Activated CD4-positive, alpha-beta memory T cell treated with anti-CD3 and anti-CD28 coated beads, Interleukin-2, amount 10 ng/mL, durations not matched to agents 7 days and 5 days (primary cell): Measurements from ENCODE around the gene IL19. TPM values are rescaled to one million over a fixed set of nuclear protein-coding genes. Genes with fewer than 3 reads are reported as not detected.

Experiments
- CTCF ChIA-PET: fragments of 350-600 bp; sonication (Branson Sonifier 250); formaldehyde crosslinking; loops from one replicate; lab custom pipeline; 2021; ENCODE audit warnings: antibody characterized with exemption, inconsistent platforms; lab: Charles Lee
- POLR2A ChIA-PET: fragments of 350-600 bp; sonication (Branson Sonifier 250); formaldehyde crosslinking; loops from one replicate; lab custom pipeline; 2021; ENCODE audit warnings: antibody characterized with exemption; lab: Charles Lee
- DNase-seq: peaks from one replicate; pipeline ENCODE4 v3.0.0-alpha.2; 2020
- H3K27ac Mint-ChIP-seq: one replicate; pipeline ENCODE4 v1.8.0; 2021; ENCODE audit warnings: mild to moderate bottlenecking, mixed read lengths
- H3K27me3 Mint-ChIP-seq: one replicate; pipeline ENCODE4 v1.8.0; 2021; ENCODE audit warnings: mixed read lengths
- H3K36me3 Mint-ChIP-seq: one replicate; pipeline ENCODE4 v1.8.0; 2021; ENCODE audit warnings: low read depth, mixed read lengths
- H3K4me1 Mint-ChIP-seq: one replicate; pipeline ENCODE4 v1.8.0; 2021; ENCODE audit warnings: mixed read lengths
- H3K4me3 Mint-ChIP-seq: one replicate; pipeline ENCODE4 v1.8.0; 2021; ENCODE audit warnings: mild to moderate bottlenecking, mixed read lengths
- H3K9me3 Mint-ChIP-seq: one replicate; pipeline ENCODE4 v1.8.0; 2021; ENCODE audit warnings: mixed read lengths
- total RNA-seq, 2 experiments: library from RNA; stranded (reverse); gene quantifications; one replicate each; pipeline ENCODE4 v1.2.3, GENCODE V29; 2021

Gene IL19
- total RNA-seq, 2 experiments from 2014 or later = not detected

DNA sequence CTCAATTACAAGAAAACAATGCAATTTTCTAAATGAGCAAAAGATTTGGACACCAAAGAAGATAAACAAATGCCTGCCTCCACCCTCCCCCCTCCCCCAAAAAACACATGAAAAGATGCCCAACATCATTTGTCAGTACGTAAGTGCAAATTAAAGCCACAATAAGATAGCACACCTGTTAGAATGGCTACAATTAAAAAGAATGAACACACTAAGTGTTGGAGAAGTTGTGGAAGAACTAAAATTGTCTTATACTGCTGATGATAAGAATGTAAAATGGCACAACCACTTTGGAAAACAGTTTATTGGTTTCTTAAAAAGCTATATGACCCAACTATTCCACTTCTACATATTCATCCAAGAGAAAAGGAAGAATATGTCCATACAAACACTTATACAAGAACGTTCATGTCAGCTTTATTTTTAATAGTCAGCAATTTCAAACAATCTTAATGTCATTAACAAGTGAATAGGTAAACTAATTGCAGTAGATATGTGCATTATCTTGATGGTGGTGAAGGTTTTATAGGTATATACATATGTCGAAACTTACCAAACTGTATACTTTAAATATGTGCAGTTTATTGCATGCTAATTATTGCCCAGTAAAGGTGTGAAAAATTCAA is 105.3 kb downstream of the IL19 start:
- DNase-seq = no peak
- H3K27ac Mint-ChIP-seq = no peak overlapping the region
- peaks cover 23% of the 10 kb centered on the region for H3K36me3 Mint-ChIP-seq
- H3K9me3 Mint-ChIP-seq = peaks cover 33% of the 10 kb centered on the region
- ChIA-PET CTCF (interaction anchor here (1.6 kb wide), 1 partner anchor 11 kb away, joined by 6 read pairs; the partner anchor contains the start of gene IL20), POLR2A (no interaction called here)
- H3K4me3 Mint-ChIP-seq = no peak overlapping the region
- H3K27me3 Mint-ChIP-seq = peaks cover 6% of the 10 kb centered on the region
- no peaks in the 10 kb centered on the region for H3K4me1 Mint-ChIP-seq

DNA sequence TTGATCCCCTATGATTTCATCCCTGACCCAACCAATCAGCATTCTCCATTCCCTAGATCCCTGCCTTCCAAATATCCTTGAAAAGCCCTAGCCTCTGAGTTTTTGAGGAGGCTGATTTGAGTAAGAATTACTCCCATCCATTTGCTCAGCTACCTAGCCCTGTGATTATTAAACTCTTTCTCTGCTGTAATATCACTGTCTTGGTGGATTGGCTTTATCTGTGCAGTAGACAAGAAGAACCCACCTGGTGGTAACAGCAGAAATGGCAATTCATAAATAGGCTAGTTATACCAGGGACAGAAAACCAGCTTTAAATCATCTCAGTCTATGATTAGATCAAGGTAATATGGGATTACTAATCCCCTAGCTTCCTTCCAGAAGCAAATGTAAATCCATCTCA is 107.9 kb downstream of the IL19 start:
- Mint-ChIP-seq H3K36me3 (peaks cover 23% of the 10 kb centered on the region), H3K27ac (no peak overlapping the region), H3K27me3 (peaks cover 6% of the 10 kb centered on the region), H3K4me3 (no peak overlapping the region), H3K9me3 (peaks cover 24% of the 10 kb centered on the region), H3K4me1 (no peaks in the 10 kb centered on the region)
- DNase-seq = no peak
- ChIA-PET POLR2A (no interaction called here), CTCF (interaction anchor here (0.9 to 2.7 kb wide), 4 partner anchors 14 to 144 kb away, joined by 3 to 10 read pairs (median 4); partner anchors contain the start of gene IL20)

DNA sequence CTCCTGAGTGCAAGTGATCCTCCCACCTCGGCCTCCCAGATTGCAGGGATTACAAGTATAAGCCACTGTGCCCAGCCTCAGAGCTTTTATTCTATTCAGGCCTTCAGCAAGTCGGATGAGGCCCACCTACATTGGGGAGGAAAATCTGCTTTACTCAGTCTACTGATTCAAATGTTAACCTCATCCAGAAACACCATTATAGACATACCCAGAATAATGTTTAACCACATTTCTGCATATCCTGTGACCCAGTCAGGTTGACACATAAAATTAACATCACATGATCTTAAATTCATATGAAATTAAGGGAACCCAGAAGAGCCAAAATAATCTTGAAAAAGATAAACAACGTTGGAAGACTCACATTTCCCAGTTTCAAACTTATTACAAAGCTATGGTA is 109.7 kb downstream of the IL19 start:
- peaks cover 21% of the 10 kb centered on the region for H3K9me3 Mint-ChIP-seq
- no peak overlapping the region for H3K4me3 Mint-ChIP-seq
- no peaks in the 10 kb centered on the region for H3K4me1 Mint-ChIP-seq
- H3K36me3 Mint-ChIP-seq = peaks cover 19% of the 10 kb centered on the region
- ChIA-PET CTCF (interaction anchor here (1.4 to 2.7 kb wide), 2 partner anchors 19 to 33 kb away, joined by 3 to 10 read pairs; no protein-coding TSS in a partner anchor), POLR2A (no interaction called here)
- no peak overlapping the region for H3K27ac Mint-ChIP-seq
- DNase-seq = no peak
- H3K27me3 Mint-ChIP-seq = peaks cover 9% of the 10 kb centered on the region

DNA sequence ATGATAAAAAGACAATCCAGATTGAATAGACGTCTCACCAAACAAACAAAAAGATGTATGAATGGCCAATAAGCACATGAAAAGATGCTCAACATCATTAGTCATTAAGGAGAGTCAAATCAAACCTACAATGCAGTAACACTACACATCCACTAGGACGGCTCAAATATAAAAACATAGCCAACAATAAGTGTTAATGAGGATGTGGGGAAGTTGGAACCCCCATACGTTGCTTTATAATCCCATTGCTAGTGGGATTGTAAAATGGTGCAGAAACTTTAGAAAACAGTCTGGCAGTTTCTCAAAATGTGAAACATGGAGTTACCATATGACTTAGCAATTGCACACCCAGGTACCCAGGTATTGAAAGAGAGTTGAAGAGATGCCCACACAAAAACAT is 112.0 kb downstream of the IL19 start:
- no peak overlapping the region for H3K27ac Mint-ChIP-seq
- ChIA-PET POLR2A (no interaction called here), CTCF (interaction anchor here (2.5 to 2.6 kb wide), 2 partner anchors 27 to 29 kb away, joined by 6 to 8 read pairs; no protein-coding TSS in a partner anchor)

DNA sequence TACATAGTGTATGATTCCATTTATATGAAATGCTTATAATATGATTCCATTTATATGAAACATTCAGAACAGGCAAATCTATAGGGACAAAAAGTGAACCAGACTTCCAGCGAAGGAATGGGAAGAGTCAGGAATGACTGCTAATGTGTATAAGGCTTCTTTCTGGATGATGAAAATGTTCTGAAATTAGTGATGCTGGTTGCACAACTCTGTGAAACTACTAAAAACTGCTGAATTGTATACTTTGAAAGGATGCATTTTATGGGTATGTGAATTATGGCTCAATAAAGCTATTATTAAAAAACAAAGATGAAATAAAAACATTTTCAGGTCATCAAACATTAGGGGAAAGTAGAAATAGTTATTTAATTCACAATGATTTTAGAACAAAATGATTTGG is 112.6 kb downstream of the IL19 start:
- ChIA-PET CTCF (interaction anchor here (0.8 to 2.6 kb wide), 6 partner anchors 10 to 145 kb away, joined by 3 to 8 read pairs (median 4); no protein-coding TSS in a partner anchor), POLR2A (no interaction called here)
- Mint-ChIP-seq H3K27ac (no peak overlapping the region), H3K36me3 (peaks cover 6% of the 10 kb centered on the region), H3K9me3 (peaks cover 11% of the 10 kb centered on the region), H3K4me1 (peaks cover 2% of the 10 kb centered on the region), H3K4me3 (no peak overlapping the region), H3K27me3 (peaks cover 14% of the 10 kb centered on the region)
- no peak for DNase-seq

More for the DNA sequence above, 112.0 kb downstream of the IL19 start:
- H3K36me3 Mint-ChIP-seq = peaks cover 9% of the 10 kb centered on the region
- peaks cover 16% of the 10 kb centered on the region for H3K9me3 Mint-ChIP-seq
- no peak for DNase-seq
- H3K4me3 Mint-ChIP-seq = no peak overlapping the region
- no peaks in the 10 kb centered on the region for H3K4me1 Mint-ChIP-seq
- H3K27me3 Mint-ChIP-seq = peaks cover 15% of the 10 kb centered on the region

DNA sequence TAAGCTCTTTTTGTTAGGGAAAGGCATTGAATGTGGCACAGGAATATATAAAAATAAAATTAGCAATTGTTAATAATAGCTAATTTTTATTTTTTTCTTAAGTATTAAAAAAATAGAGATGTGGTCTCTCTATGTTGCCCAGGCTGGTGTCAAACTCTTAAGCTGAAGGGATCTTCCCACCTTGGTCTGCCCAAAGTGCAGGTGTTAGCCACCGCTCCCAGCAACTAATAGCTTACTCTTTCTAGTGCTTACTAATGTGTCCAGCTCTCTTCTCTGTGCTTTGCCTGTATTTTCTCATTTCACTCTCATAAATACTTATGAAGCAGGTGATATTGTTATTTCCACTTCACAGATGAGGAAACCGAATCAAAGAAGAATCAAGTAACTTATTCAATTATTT is 113.3 kb downstream of the IL19 start:
- ChIA-PET CTCF (interaction anchor here (0.8 to 2.6 kb wide), 8 partner anchors 9 to 146 kb away, joined by 3 to 8 read pairs (median 4); partner anchors contain the start of gene IL20), POLR2A (no interaction called here)
- Mint-ChIP-seq H3K27ac (no peak overlapping the region), H3K27me3 (peaks cover 16% of the 10 kb centered on the region), H3K4me3 (no peak overlapping the region), H3K4me1 (peaks cover 4% of the 10 kb centered on the region), H3K9me3 (peaks cover 6% of the 10 kb centered on the region), H3K36me3 (peaks cover 3% of the 10 kb centered on the region)
- no peak for DNase-seq

DNA sequence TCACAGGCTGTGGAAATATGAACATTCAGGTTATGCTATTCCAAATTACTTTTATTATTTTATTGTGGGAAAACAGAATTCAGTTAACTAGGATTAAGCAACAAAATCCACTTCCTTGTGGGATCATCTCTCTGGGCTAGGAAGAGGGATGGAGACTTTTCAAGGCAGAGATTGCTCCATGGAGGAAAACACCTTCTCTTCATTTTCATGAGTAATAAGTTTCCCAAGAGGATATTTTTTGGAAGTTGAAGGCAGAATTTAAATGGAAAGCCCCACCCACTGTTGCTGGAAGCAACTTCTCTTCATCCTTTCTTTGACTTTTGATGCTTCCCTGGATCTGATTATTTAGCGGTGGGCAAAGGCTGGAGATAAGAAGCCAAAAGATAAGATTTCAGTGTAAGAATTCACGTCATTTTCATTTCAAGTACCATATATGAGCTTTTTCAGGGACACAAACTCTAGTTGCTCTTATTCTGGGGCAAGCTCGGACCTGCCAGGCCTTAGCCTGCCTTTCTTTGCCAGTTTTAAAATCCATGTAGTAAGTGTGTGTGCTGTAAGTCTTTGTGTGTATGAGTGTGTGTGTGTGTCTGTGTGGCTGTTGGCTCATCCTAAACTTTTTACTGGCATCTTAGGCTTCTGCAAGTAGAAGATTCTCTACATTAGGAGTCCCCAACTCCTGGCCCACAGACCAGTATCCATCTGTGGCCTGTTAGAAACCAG is 114.9 kb downstream of the IL19 start:
- no peak for DNase-seq
- CTCF ChIA-PET = interaction anchor here (0.7 to 2.5 kb wide), 3 partner anchors 20 to 340 kb away, joined by 3 to 8 read pairs (median 4); partner anchors contain the start of gene IL20
- Mint-ChIP-seq H3K27ac (no peak overlapping the region), H3K9me3 (no peaks in the 10 kb centered on the region), H3K4me1 (peaks cover 19% of the 10 kb centered on the region), H3K4me3 (no peak overlapping the region), H3K36me3 (no peaks in the 10 kb centered on the region), H3K27me3 (peaks cover 16% of the 10 kb centered on the region)
- POLR2A ChIA-PET = interaction anchor here (1.3 kb wide), 1 partner anchor 201 kb away, joined by 3 read pairs; the partner anchor contains the start of gene MAPKAPK2

DNA sequence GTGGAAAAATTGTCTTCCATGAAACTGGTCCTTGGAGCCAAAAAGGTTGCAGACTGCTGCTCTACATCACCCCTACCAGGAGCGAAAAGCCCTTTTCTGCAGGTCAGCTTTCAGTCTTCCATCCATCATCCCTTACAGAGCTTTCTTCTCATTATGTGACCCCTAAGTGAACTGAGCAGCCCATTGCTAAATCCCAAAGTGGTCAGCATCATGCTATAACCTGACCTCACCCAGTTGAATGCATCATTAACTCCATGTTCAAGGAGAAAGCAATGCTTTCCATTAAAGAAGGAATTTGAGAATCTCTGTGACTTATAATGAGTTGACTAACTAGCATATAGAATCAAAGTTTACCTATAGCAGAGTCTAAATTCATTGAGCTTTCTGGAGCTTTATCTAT is 116.3 kb downstream of the IL19 start:
- Mint-ChIP-seq H3K27ac (no peak overlapping the region), H3K36me3 (no peaks in the 10 kb centered on the region), H3K9me3 (no peaks in the 10 kb centered on the region), H3K4me3 (no peak overlapping the region), H3K4me1 (peaks cover 30% of the 10 kb centered on the region), H3K27me3 (peaks cover 16% of the 10 kb centered on the region)
- CTCF ChIA-PET = interaction anchor here (1.2 to 2.2 kb wide), 3 partner anchors 25 to 162 kb away, joined by 3 to 6 read pairs (median 4); no protein-coding TSS in a partner anchor
- DNase-seq = no peak
- POLR2A ChIA-PET = no interaction called here

DNA sequence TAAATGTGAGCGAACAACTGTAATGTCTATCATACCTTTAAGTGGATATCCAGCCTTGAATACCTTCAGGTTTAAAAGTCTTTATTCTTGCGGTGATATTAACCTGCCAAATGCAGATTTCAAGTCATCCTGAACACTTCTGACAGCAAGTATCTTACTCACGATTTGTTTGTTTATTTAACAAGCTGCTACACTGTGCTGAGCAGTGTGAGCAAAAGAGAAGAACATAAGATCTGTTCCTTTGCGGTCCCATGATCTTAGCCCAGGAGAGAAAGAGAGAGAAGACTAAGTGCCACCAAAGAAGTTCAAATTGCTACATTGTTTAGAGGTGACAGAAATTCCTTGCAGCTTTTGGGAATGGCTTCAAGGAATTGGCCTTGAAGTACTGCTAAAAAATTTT is 117.1 kb downstream of the IL19 start:
- no peak overlapping the region for H3K4me3 Mint-ChIP-seq
- H3K4me1 Mint-ChIP-seq = peaks cover 31% of the 10 kb centered on the region
- ChIA-PET CTCF (interaction anchor here (1.2 to 2.2 kb wide), 4 partner anchors 15 to 163 kb away, joined by 3 to 6 read pairs (median 4); no protein-coding TSS in a partner anchor), POLR2A (interaction anchor here (1.0 kb wide), 1 partner anchor 22 kb away, joined by 3 read pairs; no protein-coding TSS in a partner anchor)
- no peak for DNase-seq
- no peak overlapping the region for H3K27ac Mint-ChIP-seq
- H3K27me3 Mint-ChIP-seq = peaks cover 16% of the 10 kb centered on the region
- H3K9me3 Mint-ChIP-seq = no peaks in the 10 kb centered on the region
- no peaks in the 10 kb centered on the region for H3K36me3 Mint-ChIP-seq

DNA sequence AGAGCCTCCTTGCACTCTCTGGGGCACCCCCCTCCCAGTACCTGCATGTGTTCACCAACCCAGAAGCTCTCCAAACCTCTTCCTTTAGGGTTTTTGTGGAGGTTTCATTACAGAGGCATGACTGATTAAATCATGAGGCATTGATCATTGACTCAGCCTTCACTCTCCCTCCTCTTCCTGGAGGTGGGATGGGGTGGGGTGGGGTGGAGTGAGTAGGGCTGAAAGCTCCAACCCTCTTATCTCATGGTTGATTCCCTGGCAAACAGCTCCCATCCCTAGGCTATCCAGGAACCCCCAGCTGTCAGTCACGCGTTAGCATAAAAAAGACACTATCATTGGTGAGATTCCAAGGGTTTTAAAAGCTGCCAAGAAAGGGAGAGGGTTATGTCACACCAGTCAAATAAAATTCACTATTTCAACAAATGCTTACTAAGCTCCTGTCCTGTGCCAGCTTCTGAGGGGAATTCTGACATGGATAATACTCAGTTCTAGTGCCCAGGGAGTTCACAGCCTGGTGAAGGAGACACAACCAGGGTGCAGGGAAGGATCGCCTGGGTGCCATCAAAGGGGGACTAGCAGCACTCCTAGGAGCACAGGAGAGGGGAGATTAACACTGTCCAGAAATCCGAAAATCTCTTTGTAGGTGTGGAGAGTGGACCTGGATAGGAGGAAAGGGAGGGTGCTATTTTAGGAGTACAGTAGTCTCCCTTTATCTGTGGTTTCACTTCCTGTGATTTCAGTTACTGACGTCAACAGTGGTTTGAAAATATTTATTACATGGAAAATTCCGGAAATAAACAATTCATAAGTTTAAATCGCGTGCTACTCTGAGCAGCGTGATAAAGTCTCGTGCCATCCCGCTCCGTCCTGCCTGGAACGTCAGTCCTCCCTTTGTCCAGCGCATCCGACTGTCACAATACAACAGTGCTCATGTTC is 119.8 kb downstream of the IL19 start:
- ChIA-PET CTCF (interaction anchor here (0.9 to 1.1 kb wide), 2 partner anchors 22 to 278 kb away, joined by 3 to 4 read pairs; no protein-coding TSS in a partner anchor), POLR2A (no interaction called here)
- Mint-ChIP-seq H3K4me3 (no peak overlapping the region), H3K27ac (no peak overlapping the region), H3K4me1 (peaks cover 35% of the 10 kb centered on the region), H3K9me3 (no peaks in the 10 kb centered on the region), H3K27me3 (peaks cover 11% of the 10 kb centered on the region), H3K36me3 (no peaks in the 10 kb centered on the region)
- no peak for DNase-seq

DNA sequence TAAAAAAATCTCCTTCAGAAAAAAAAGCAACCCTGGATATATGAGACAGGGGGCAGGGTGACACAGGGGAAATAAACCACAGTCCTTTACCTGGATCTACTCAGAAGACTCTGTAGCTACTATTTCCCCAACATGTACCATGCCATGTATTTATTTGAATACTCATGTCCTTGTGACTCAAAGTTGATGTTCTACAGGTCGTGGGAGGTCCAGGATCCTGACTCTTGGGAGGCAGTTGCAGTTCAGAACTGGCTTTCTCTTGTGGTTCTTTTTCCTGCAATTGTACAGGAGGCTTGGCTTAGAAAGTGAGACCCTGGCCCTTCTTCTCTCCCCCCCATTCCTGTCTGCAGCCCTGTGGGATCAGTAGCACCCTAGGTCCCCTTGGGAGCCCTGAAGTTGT is 120.8 kb downstream of the IL19 start:
- POLR2A ChIA-PET = no interaction called here
- H3K27ac Mint-ChIP-seq = no peak overlapping the region
- peaks cover 7% of the 10 kb centered on the region for H3K27me3 Mint-ChIP-seq
- no peaks in the 10 kb centered on the region for H3K36me3 Mint-ChIP-seq
- CTCF ChIA-PET = no interaction called here
- no peak overlapping the region for H3K4me3 Mint-ChIP-seq
- H3K9me3 Mint-ChIP-seq = no peaks in the 10 kb centered on the region
- peaks cover 35% of the 10 kb centered on the region for H3K4me1 Mint-ChIP-seq
- no peak for DNase-seq
